ENCODE measurements around the gene MYG1.

GRCh38 chr12:53290661-53291060 lies 8.8 kb upstream of the MYG1 start:
- no peak for TF ChIP-seq BHLHE40 (IDR thresholded peaks at IDR 0.05; ENCODE audit: low read length)
- TF ChIP-seq, protein P1, sequence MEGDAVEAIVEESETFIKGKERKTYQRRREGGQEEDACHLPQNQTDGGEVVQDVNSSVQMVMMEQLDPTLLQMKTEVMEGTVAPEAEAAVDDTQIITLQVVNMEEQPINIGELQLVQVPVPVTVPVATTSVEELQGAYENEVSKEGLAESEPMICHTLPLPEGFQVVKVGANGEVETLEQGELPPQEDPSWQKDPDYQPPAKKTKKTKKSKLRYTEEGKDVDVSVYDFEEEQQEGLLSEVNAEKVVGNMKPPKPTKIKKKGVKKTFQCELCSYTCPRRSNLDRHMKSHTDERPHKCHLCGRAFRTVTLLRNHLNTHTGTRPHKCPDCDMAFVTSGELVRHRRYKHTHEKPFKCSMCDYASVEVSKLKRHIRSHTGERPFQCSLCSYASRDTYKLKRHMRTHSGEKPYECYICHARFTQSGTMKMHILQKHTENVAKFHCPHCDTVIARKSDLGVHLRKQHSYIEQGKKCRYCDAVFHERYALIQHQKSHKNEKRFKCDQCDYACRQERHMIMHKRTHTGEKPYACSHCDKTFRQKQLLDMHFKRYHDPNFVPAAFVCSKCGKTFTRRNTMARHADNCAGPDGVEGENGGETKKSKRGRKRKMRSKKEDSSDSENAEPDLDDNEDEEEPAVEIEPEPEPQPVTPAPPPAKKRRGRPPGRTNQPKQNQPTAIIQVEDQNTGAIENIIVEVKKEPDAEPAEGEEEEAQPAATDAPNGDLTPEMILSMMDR (CRISPR knock-in tag; IDR thresholded peaks at IDR 0.05), result no peak
- TF ChIP-seq, protein P2, sequence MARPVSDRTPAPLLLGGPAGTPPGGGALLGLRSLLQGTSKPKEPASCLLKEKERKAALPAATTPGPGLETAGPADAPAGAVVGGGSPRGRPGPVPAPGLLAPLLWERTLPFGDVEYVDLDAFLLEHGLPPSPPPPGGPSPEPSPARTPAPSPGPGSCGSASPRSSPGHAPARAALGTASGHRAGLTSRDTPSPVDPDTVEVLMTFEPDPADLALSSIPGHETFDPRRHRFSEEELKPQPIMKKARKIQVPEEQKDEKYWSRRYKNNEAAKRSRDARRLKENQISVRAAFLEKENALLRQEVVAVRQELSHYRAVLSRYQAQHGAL (CRISPR knock-in tag; IDR thresholded peaks at IDR 0.05; ENCODE audit: not compliant biosample characterization), result no peak
- TF ChIP-seq ZBTB1 (CRISPR knock-in tag; IDR thresholded peaks at IDR 0.05; ENCODE audit: borderline replicate concordance), result no peak

Data from HepG2 (cell line).